GM18526 (cell line): ENCODE measurements around the gene THADA.

Source experiments
- POLR2A ChIP-seq: IDR thresholded peaks from 3 replicates; pipeline ENCODE4 v1.6.1; 2011; ENCODE audit not compliant: insufficient read length; ENCODE audit errors: extremely low read depth

Gene THADA

GRCh38 chr2:43525506-43525905 lies 70.3 kb downstream of the THADA start:
- TF ChIP-seq POLR2A = no peak

GRCh38 chr2:43524177-43524965 lies 71.5 kb downstream of the THADA start:
- no peak for TF ChIP-seq POLR2A

GRCh38 chr2:43522177-43522576 lies 73.7 kb downstream of the THADA start:
- TF ChIP-seq POLR2A = no peak

GRCh38 chr2:43521568-43521967 lies 74.3 kb downstream of the THADA start:
- no peak for TF ChIP-seq POLR2A

GRCh38 chr2:43520919-43521318 lies 74.9 kb downstream of the THADA start:
- no peak for TF ChIP-seq POLR2A

- TF ChIP-seq POLR2A = no peak
Observed at GRCh38 chr2:43519643-43520221, 76.1 kb downstream of the THADA start.

- no peak for TF ChIP-seq POLR2A
Observed at GRCh38 chr2:43518718-43519117, 77.1 kb downstream of the THADA start.

- TF ChIP-seq POLR2A = no peak
Observed at GRCh38 chr2:43518181-43518580, 77.7 kb downstream of the THADA start.

- no peak for TF ChIP-seq POLR2A
Observed at GRCh38 chr2:43515807-43516497, 79.9 kb downstream of the THADA start.

GRCh38 chr2:43515248-43515647 lies 80.6 kb downstream of the THADA start:
- no peak for TF ChIP-seq POLR2A

- TF ChIP-seq POLR2A = no peak
Observed at GRCh38 chr2:43513796-43514195, 82.0 kb downstream of the THADA start.

- TF ChIP-seq POLR2A = no peak
Observed at GRCh38 chr2:43513216-43513615, 82.6 kb downstream of the THADA start.

GRCh38 chr2:43511199-43511598 lies 84.6 kb downstream of the THADA start:
- no peak for TF ChIP-seq POLR2A

GRCh38 chr2:43509886-43510285 lies 86.0 kb downstream of the THADA start:
- TF ChIP-seq POLR2A = no peak

- no peak for TF ChIP-seq POLR2A
Observed at GRCh38 chr2:43508209-43508608, 87.6 kb downstream of the THADA start.

GRCh38 chr2:43507137-43507536 lies 88.7 kb downstream of the THADA start:
- no peak for TF ChIP-seq POLR2A
